GM18861 (cell line): ENCODE results near the gene SKI.

ENCODE experiments used
- ATAC-seq: cut with Tn5 transposase; IDR thresholded peaks from one replicate; pipeline ENCODE4 v1.9.1; 2021; ENCODE audit not compliant: unreplicated experiment

The SKI gene

DNA sequence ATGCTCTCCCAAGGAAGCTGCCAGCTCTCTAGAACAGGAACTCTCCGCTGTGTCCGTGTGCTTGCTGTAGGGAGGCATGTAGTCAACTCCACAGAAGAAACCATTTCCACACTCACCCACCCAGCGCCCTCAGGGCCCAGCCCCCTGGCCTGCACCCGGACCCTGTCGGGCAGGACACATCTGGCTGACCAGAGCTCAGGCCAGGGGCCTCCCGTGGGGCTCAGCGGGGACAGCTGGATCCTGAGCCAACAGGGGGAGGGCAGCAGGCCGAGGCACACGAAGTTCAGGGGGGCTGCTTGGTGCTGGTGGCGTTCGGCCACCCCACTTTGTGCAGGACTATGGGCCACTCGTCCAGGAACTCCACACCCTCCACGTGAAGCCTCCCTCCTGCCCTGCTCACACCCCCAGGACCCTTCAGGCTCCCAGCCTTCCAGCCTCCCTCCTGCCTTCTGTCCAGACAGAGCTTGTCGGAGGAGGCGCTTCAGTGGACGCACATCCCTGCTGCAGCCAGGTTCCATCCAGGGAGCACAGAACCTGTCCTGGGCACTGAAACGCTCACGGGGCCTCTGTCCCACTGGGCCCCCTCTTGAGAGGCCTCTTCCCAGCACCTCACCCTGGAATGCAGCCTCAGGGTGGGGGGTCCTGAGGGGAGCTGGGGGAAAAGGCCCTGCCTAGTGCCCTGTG is 18.6 kb upstream of the SKI start:
- ATAC-seq: no peak

DNA sequence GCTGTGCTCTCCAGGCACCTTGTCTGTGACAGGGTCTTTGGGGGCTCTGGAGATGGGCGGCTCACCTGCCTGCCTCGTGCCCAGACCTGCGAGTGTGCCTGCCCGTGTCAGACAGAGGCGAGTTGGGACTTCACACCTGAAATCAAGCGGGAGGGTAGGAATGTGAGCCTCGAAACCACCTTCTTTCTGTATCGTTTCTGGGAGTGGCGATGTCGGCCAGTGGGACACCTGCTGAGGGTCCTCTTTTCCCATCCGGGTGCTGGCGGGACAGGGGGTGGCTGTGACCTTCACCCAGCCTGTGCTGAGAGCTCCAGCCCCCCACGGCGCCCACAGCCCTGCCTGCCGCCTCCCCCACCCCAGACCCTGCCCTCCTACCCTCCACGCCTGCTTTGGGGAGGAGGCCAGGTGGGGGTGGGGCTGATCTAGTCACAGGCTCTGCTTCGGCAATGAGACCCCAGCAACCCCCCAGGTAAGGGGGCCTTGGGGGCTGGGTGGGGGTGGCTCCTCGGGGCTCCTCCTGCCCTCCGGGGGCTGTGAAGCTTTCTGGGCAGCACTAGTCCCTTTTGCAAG is 17.9 kb upstream of the SKI start:
- ATAC-seq: no peak

DNA sequence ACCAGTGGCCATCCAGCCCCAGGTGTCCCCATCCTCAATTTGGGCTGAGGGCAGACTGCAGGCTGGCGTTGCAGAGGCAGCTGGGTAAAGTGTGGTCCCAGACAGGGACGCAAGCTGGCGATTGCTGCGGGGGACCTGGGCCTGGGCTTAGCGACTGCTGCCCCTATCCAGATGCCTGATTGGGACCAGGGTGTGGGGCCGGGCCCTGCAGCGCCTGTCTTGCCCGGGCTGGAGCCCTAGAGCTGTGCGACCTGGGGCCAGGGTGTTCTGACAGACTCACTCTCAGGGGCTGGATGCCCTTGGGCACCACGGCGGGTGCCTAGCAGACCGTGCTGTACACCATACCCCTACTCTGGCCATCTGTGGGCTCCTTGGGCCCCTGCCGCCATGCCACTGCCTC is 17.3 kb upstream of the SKI start:
- ATAC-seq: no peak

DNA sequence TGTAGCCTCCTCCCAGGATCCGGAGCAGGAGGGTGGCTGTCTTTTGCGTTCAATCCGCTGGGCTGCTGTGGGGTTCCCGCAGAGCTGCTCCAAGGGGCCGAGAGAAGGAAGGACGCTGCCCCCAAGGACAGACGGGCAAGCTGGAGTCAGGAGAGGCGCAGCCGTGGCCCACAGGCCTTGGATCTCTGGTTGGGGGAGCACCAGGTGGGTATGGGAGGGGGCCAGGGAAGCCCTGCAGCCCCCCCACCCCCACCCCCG is 15.9 kb upstream of the SKI start:
- no peak for ATAC-seq

DNA sequence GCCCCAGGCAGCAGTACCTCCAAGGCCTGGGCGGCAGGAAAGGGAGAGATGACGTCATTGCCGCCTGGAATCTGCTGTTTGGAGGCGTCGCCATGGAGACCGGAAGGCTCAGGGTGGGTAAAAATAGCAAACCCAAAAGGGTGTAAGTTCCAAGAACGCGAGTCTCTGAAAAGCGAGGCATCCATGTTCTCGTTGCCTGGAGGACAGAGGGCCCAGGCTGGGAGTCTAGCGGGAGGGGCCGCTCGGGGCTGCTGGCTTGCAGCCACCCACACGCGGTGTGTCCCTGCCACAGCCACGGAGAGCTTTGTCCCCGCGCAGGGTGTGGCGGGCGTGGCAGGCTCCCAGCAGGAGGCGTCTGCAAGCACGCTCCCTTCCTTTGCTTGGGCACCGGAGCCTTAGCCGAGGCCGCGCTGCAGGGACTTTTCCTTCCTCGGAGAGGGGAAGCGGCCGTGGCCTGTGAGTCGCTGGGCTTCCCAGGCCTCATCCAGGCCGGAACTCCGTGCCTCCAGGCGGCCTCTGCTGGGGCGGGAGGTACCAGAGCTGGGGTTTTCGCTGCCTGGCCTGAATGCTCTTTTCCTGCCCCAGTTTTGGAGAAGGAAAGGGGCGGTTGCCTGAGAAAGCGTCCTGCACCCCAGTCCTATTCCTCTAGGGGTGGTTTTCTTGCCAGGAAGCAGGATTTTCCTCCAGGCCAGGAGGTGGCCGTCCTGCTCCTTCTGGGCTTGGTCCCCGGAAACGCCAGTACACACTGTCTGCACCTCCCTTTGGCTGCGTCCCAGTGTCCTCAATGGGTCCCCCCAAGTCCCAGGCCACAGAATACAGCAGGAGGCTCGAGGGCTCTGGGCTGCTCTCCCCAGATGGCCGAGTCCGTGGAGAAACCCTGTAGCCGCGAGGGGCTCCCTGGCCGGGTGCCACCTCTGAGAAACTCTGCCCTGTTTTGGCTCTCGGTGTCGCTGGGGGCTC is 15.3 kb upstream of the SKI start:
- no peak for ATAC-seq

DNA sequence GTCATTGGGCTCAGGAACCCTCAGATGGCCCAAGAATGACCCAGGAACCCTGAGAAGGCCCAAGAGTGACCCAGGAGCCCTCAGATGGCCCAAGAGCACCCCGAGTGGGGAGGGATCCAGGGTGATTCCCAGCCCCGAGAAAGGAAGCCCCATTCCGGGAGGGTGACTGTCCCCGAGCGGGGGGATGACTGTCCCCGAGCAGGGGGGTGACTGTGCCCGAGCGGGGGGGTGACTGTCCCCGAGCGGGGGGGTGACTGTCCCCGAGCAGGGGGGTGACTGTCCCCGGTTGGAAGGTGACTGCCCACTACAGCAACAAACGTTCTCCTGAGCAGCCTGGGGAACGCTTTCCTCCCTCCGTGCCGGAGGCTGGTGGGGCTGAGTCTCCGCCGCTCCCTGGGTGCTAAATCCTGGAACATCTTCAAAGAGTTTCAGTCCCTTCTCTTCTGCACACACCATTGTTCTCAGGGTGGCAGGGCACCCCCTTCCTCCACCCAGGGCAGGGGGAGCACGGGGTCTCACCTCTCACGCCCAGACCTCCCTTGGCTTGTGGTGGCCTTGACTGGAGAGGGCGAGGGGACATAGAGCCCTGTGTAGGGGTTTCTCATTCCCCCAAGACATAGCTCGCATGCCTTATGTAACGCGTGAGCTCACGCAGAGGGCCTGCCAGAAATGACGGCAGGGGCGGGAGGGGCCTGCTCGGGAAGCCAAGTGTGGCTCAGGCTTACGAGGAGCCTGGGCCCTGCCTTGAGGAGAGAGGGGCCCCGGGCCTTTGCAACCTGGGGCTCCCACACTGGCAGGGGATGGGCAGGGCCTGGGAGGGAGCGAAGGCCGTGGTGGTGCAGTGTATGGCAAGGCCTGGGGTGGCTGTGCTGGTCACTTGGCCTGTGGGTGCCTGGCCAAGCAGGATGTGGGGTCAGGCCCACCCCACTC is 14.3 kb upstream of the SKI start:
- ATAC-seq: no peak

DNA sequence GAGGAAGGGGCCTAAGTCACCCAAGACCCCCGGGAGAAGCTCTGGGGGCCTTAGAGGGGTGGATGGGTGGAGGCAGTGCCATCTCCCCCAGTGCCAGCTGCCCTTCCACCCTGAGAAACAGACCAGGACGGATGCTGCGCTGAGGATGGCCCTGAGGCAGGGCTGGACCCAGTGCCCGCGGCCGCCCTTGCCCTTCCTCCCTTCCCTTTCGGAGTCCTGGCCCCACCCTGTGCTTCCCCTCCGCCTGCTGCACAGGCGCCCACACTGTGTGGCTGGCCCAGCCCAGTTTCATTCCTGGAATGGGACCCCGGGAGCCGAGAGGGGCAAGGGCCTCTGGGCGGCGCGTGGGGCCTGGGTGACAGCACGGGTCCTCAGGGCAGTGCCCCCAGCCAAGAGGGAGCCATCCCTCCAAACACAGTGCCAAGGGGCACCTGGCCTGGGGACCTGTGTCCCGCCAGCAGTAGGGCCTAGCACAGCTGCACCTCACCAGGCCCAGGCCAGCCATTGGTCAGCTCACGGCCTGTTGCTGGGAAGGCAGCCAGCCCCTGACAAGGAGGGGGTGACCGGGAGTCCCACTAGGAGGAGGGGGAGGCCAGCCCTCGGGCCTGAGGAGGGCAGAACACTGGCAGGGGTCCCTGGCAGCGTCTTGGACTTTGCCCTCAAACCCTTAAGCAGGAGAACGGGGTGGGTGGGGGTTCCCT is 13.4 kb upstream of the SKI start:
- ATAC-seq: no peak

DNA sequence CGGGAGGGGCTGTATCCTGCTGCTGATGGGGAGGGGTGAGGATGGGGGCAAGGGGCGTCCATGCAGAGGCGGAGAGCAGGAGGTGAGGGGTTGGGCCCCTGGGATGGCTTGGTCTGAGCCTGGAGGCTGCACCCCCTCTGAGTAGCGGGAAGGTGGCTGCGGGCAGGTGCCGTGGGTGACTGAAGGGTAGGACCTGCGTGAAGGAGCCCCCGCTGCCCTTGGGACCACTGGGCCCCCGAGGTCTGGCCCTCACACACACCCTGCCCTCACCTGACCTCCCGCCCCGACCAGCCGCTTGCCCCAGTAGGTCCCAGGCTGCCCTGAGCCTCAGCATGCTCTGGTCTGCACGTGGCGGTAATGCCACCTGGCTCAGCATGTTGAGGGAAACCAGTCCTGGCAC is 12.8 kb upstream of the SKI start:
- no peak for ATAC-seq

DNA sequence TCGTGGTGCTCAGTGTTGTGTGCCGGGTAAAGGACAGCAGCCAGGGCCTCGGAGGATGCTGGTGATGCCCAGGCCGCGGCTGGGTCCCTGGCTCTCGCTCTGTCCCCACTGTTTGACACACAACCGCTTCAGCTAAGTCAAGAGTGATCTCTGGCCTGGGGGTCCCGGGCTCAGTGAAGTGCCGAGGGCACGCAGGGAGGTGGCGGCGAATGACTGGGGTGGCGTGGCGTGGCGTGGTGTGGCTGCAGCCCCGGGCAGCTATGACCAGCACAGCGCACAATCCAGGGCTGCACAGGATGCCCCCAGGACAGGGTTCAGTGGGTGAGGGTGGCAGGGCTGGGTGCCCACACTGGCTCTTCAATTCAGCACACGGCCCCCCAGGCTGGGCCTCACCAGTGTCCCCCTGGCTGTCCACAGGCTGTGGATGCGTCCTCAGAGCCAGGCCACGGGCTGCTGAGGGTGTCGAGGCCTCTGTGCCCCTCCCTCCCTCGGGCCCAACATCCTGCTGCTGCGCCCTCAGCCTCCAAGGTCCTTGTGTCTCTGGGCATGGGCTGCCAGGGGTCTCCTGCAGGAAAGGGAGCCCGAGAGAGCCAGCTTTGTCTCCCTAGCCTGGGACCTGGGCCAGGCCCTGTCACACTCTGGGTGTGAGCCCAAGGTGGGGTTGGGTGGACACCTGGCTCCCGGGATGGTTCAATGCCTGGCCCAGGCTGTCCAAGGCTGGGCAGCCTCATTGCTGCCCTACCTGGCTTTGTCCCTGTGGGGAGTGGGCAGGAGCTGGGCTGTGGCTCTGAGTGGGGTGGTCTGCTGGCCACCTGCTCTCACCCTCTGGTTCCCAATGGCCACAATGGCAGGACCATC is 12.0 kb upstream of the SKI start:
- ATAC-seq: no peak

DNA sequence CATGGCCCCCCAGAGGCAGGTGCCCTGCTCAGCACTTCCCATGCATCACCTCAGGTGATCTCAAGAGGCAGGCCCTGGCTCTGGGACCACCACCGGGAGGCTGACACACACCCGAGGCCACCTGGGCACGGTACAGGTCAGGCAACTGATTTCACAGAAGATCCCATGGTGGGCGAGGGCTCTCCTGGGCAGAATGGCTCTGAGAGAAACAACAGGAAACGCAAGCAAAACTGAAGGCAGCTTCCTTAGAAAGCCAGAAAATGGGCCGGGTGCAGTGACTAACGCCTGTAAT is 11.4 kb upstream of the SKI start:
- ATAC-seq: no peak

DNA sequence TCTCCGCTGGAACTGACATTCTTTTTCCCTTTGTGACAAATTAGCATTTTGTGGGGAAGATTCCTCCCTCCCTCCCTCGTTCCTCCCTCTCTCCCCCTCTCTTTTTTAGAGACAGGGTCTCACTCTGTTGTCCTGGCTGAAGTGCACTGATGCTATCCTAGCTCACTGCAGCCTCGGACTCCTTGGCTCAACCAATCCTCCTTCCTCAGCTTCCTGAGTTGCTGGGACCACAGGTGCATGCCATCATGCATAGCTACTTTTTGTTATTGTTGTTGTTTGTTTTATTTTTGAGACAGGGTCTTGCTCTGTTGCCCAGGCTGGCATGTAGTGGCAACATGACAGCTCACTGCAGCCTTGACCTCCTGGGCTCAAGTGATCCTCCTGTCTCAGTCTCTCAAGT is 6.8 kb upstream of the SKI start:
- no peak for ATAC-seq

DNA sequence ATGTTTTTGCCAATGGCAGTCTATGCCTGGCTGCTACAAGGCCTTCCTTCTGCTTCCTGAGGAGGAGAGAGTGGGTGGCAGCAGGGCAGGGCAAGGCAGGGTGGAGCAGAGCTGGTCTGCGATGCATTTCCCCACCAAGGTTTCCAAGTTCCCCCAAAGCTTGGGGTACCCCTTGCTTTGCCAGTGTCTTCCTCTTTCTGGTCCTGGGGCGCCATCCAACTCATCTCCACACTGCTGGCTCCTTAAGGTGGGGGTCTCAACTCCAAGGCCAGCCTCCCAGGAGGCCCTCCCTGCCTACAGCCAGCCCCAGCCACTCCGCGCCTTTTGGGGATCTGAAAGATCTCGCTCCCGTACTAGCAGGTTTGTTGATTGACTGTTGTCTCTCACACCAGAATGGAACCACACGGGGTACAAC is 3.9 kb upstream of the SKI start:
- ATAC-seq: no peak

DNA sequence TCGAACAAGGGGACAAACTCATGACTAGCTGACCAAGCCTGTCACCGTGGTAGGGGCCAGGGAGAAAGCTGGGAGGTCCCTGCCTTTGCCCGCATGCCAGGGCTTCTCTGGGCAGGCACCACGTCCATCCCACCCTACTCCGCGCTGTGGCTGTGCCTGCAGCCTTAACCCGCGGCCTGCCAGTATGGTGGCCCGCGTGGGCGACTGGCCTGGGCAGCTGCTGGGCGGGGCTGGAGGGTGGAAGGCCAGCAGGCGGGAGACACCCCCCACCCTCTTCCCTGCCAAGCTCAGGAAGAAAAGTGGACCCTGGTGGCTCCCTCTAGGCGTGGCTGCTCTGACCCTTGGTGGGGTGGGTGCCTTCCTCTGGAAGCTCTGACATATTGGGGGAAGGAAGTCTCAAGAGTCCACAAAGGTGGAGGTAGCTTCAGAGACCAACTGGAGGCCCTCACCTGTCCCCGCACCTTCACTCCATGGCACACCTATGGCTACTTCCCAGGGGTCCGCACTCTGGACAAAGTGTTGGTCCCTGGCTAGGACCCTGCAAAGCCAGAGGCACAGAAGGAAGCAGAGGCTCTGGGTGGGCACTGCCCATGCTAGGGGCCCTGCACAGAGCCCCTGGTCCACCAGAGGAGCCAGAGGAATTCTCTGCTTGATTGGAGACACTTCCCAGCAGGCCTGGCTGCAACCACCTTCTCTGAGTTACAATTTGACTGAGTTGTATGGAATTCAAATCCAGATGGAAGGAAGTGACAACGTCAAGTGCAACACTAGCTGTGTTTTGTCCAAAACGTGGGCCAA is 3.3 kb upstream of the SKI start:
- ATAC-seq: no peak

DNA sequence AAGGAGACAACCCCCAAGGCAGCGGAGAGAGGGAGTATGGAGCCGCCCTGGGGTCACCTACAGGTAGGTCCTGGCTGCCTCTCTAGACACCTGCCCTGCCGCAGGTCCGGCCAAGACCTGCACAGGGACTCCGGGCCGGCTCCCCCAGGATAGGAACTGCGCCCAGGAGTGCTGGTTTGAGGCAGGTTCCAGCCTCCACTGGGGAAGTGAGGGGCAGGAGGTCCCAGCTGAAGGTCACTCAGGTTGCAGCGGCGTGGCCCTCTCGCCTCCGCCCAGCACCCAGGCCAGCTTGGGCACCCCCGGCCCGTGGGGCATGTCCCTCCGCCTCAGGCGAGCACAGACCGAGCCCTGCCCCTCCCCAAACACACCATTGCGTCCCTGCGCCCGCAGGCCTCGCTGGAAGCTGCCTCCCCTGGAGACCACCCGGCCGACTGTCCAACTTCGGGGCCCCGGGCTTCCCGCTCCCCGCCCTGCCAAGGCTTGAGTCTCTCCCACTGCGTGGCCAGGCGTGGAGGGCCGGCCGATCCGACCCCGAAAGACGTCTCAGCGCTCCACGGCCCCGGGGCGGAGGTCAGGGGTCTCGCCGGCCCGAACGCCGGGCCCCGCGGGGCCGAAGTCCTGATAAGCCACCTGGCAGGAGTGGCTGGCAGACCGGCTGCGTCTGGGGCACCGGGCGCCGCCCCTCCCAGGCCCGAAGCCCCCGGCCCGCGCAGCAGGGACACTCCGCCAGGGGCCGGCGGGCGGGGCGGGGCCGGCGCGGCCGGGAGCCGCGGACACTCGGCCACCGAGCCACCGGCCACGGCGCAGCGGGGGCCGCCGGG is 1.4 kb upstream of the SKI start:
- no peak for ATAC-seq

DNA sequence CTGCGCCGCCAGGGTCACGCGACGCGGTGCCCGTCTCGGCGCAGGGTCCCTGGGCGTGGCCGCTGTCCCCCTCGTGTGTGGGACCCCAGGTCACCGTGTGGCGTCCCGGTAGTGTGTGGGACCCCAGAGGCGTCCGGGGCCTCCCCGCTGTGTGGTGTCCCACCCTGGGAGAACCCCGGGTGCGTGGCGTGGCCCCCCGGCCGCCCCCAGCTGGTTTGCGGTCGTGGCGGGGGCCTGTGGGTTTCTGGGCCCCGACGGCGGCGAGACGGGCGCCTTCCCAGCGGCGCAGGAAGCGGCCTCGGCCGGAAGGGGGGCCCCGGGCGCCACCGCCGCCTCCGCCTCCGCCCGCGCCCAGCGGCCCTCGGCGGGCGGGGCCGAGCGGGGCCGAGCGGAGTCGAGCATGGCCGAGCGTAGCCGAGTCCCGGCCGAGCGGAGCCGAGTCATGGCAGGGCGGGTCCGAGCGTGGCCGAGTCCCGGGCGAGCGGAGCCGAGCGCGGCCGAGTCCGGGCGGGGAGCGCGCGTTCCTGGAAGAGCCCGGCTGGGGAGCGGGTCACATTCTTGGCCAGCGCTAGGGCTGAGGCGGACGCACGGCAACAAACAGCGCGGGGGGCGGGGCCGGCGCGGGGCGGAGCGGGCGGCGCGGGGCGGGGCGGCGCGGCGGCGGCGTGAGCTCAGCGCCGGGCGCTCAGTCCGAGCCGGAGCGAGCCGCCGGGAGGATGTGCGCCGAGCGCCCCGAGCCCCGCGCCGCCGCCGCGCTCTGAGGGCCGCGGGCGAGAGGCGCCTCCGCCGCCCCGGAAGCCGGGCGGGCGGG is 568 bp upstream of the SKI start:
- peak; percentile 74 for ATAC-seq

DNA sequence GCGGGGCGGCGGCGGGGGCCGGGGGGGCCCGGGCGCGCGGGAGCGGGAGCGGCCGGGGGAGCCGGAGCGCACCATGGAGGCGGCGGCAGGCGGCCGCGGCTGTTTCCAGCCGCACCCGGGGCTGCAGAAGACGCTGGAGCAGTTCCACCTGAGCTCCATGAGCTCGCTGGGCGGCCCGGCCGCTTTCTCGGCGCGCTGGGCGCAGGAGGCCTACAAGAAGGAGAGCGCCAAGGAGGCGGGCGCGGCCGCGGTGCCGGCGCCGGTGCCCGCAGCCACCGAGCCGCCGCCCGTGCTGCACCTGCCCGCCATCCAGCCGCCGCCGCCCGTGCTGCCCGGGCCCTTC is 546 bp downstream of the SKI start:
- no peak for ATAC-seq

DNA sequence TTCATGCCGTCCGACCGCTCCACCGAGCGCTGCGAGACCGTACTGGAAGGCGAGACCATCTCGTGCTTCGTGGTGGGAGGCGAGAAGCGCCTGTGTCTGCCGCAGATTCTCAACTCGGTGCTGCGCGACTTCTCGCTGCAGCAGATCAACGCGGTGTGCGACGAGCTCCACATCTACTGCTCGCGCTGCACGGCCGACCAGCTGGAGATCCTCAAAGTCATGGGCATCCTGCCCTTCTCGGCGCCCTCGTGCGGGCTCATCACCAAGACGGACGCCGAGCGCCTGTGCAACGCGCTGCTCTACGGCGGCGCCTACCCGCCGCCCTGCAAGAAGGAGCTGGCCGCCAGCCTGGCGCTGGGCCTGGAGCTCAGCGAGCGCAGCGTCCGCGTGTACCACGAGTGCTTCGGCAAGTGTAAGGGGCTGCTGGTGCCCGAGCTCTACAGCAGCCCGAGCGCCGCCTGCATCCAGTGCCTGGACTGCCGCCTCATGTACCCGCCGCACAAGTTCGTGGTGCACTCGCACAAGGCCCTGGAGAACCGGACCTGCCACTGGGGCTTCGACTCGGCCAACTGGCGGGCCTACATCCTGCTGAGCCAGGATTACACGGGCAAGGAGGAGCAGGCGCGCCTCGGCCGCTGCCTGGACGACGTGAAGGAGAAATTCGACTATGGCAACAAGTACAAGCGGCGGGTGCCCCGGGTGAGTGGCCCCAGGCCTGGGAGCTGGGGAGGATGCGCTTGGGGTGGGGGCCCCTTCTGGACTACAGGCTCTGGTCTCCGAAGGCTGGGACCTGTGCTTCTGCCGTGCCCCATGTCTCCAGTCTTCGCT is 1.1 kb downstream of the SKI start:
- ATAC-seq: no peak
